IMR-90 (cell line): ENCODE results near the gene TJP1. TPM values are rescaled to one million over a fixed set of nuclear protein-coding genes. Genes with fewer than 3 reads are reported as not detected.
"Not testable (repeated sequence)": the region's sequence is repeated elsewhere in the genome, so short reads cannot be mapped to it uniquely, and the experiment has no call there.

Experiments used
- ATAC-seq: fragments of 200-7000 bp; cut with Tn5 transposase; 2 replicates; pipeline ENCODE4 v1.9.1; 2020; ENCODE audit warnings: low read depth, mild to moderate bottlenecking, moderate library complexity
- BruUV-seq: library from RNA; stranded (reverse); fragments of 400-500 nt; replicated peaks from 2 replicates; lab custom pipeline; 2021; lab: Mats Ljungman, UMichigan
- CTCF ChIA-PET: fragments of 300-600 bp; formaldehyde crosslinking; extraction: SDS; loops from one replicate; lab custom pipeline; 2021; ENCODE audit warnings: antibody characterized with exemption; lab: Yijun Ruan, JAX
- POLR2A ChIA-PET: fragments of 300-600 bp; sonication (Branson Sonifier 250); formaldehyde crosslinking; loops from one replicate; lab custom pipeline; 2022; ENCODE audit warnings: antibody characterized with exemption; ENCODE audit not compliant: unreplicated experiment; lab: Charles Lee
- DNase-seq: peaks from one replicate; pipeline ENCODE4 v3.0.0; 2013
- H2AFZ ChIP-seq: replicated peaks from 2 replicates; pipeline ENCODE3; 2013; ENCODE audit warnings: low read length, mild to moderate bottlenecking; ENCODE audit not compliant: poor library complexity
- H2AK5ac ChIP-seq: 2 replicates; pipeline ENCODE4 v1.6.1; 2013; ENCODE audit warnings: low read depth, low read length, inconsistent platforms
- H2AK9ac ChIP-seq: replicated peaks from 2 replicates; pipeline ENCODE3; 2013; ENCODE audit warnings: mild to moderate bottlenecking, low read depth, low read length, moderate library complexity; ENCODE audit not compliant: poor library complexity
- H2BK120ac ChIP-seq: 2 replicates; pipeline ENCODE4 v1.6.1; 2013; ENCODE audit warnings: low read depth, low read length, inconsistent platforms
- H2BK15ac ChIP-seq: 3 replicates; pipeline ENCODE4 v1.6.1; 2013; ENCODE audit warnings: low read depth, low read length, inconsistent platforms
- H2BK20ac ChIP-seq: 2 replicates; pipeline ENCODE4 v1.6.1; 2013; ENCODE audit warnings: low read depth, mild to moderate bottlenecking, inconsistent platforms, low read length, moderate library complexity
- H2BK5ac ChIP-seq: 2 replicates; pipeline ENCODE4 v1.6.1; 2013; ENCODE audit warnings: mild to moderate bottlenecking, low read depth, low read length, inconsistent platforms; ENCODE audit not compliant: poor library complexity, severe bottlenecking
- H3K14ac ChIP-seq: replicated peaks from 2 replicates; pipeline ENCODE4 v1.6.1; 2013; ENCODE audit warnings: low read depth, low read length, inconsistent platforms
- H3K18ac ChIP-seq: 2 replicates; pipeline ENCODE4 v1.6.1; 2013; ENCODE audit warnings: low read depth, low read length, control low read depth
- H3K23ac ChIP-seq: 2 replicates; pipeline ENCODE4 v1.6.1; 2013; ENCODE audit warnings: low read depth, low read length, inconsistent platforms
- H3K27ac ChIP-seq: 2 replicates; pipeline ENCODE4 v1.5.1; 2013; ENCODE audit warnings: mild to moderate bottlenecking, control low read depth, low read length; ENCODE audit not compliant: insufficient read depth
- H3K27me3 ChIP-seq: 2 replicates; pipeline ENCODE4 v1.6.1; 2013; ENCODE audit warnings: low read length; ENCODE audit not compliant: control insufficient read depth, insufficient read depth
- H3K36me3 ChIP-seq: 2 replicates; pipeline ENCODE4 v1.6.1; 2013; ENCODE audit warnings: low read length, mixed read lengths; ENCODE audit not compliant: control insufficient read depth, insufficient read depth
- H3K4ac ChIP-seq: 2 replicates; pipeline ENCODE4 v1.6.1; 2013; ENCODE audit warnings: low read depth, low read length, inconsistent platforms
- H3K4me1 ChIP-seq: 2 replicates; pipeline ENCODE4 v1.6.1; 2013; ENCODE audit warnings: low read length, mixed read lengths; ENCODE audit not compliant: control insufficient read depth, insufficient read depth
- H3K4me2 ChIP-seq: 2 replicates; pipeline ENCODE4 v1.6.1; 2013; ENCODE audit warnings: low read depth, mild to moderate bottlenecking, control low read depth, low read length, moderate library complexity
- H3K4me3 ChIP-seq: 2 replicates; pipeline ENCODE4 v1.5.1; 2013; ENCODE audit warnings: low read depth, mild to moderate bottlenecking, control low read depth, low read length, moderate library complexity; ENCODE audit not compliant: insufficient read depth
- H3K56ac ChIP-seq: 2 replicates; pipeline ENCODE4 v1.6.1; 2013; ENCODE audit warnings: low read length, inconsistent platforms; ENCODE audit not compliant: insufficient read depth; ENCODE audit errors: extremely low read depth
- H3K79me1 ChIP-seq, 2 experiments: 2 replicates each; pipeline ENCODE4 v1.6.1; 2013; ENCODE audit warnings: low read length in 2 of 2, inconsistent platforms in 1 of 2, low read depth in 1 of 2
- H3K9ac ChIP-seq: 2 replicates; pipeline ENCODE4 v1.6.1; 2013; ENCODE audit warnings: low read depth, low read length, control low read depth
- H3K9me1 ChIP-seq: 2 replicates; pipeline ENCODE4 v1.6.1; 2013; ENCODE audit warnings: low read length, inconsistent platforms; ENCODE audit not compliant: insufficient read depth
- H3K9me3 ChIP-seq: 2 replicates; pipeline ENCODE4 v1.6.1; 2013; ENCODE audit warnings: low read length; ENCODE audit not compliant: control insufficient read depth, insufficient read depth
- H4K20me1 ChIP-seq: 2 replicates; pipeline ENCODE4 v1.6.1; 2013; ENCODE audit warnings: low read length, inconsistent platforms; ENCODE audit not compliant: insufficient read depth
- H4K5ac ChIP-seq: 2 replicates; pipeline ENCODE4 v1.6.1; 2013; ENCODE audit warnings: mild to moderate bottlenecking, low read depth, low read length, control low read depth
- H4K8ac ChIP-seq, 2 experiments: 2 replicates each; pipeline ENCODE4 v1.6.1; 2013; ENCODE audit warnings: low read depth in 2 of 2, low read length in 2 of 2, control low read depth in 1 of 2, inconsistent platforms in 1 of 2
- H4K91ac ChIP-seq: 2 replicates; pipeline ENCODE4 v1.6.1; 2013; ENCODE audit warnings: low read depth, low read length, inconsistent platforms; ENCODE audit not compliant: insufficient read depth
- MAFK ChIP-seq: IDR thresholded peaks from 2 replicates; pipeline ENCODE4 v1.6.1; 2012; ENCODE audit warnings: low read depth, low read length, improper control_type of control experiment
- WGBS, 2 experiments: methylation state at CpG; one replicate each; pipeline versions ENCODE4 v1.1.5 to v1.1.7; 2013; ENCODE audit warnings: missing lambda C conversion rate in 2 of 2; ENCODE audit not compliant: insufficient read length in 1 of 2; ENCODE audit errors: extremely low coverage in 2 of 2; 5-methylcytosine and 5-hydroxymethylcytosine counted together
- dilution Hi-C: fragments of 300-500 bp; cut with HindIII; formaldehyde crosslinking; loops from one replicate; pipeline ENCODE4 v1.14.3; 2018; ENCODE audit warnings: low sequenced_read_pairs; ENCODE audit not compliant: unreplicated experiment
- in situ Hi-C: fragments of 300-500 bp; cut with MboI; formaldehyde crosslinking; loops from 3 replicates; pipeline ENCODE4 v1.14.3; 2019; ENCODE audit warnings: low sequenced_read_pairs, inconsistent platforms, mixed read lengths
- intact Hi-C: fragments of 100-400 bp; cut with micrococcal nuclease; formaldehyde crosslinking; loops from 2 replicates; pipeline ENCODE4 v1.10.0; 2022
- polyA plus RNA-seq, 3 experiments: library from polyadenylated mRNA; depleted of rRNA; stranded (reverse); fragments of >200 nt; gene quantifications; 2 replicates each; pipeline ENCODE4 v1.2.3, GENCODE V29; 2012; ENCODE audit warnings: low replicate concordance in 1 of 3
- total RNA-seq: library from RNA; depleted of rRNA; stranded (reverse); fragments of >200 nt; gene quantifications from 2 replicates; pipeline ENCODE4 v1.2.3, GENCODE V29; 2012

The TJP1 gene
- total and polyA plus RNA-seq, 2 of the 4 experiments (the other 2 are of a cell fraction), result 42.2 to 43.4 TPM

DNA sequence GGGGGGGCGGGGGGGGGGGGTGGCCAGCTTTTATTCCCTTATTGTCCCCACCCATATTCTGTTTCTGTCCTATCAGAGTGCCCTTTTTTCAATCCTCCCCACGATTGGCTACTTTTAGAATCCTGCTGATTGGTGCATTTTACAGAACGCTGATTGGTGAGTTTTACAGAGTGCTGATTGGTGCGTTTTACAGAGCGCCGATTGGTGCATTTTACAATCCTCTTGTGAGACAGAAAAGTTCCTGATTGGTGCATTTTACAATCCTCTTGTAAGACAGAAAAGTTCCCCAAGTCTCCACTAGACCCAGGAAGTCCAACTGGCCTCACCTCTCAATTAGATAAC, 164.8 kb downstream of the TJP1 start:
- no CpG with 5 or more reads among the region's 6 CpGs for WGBS, 2 experiments
- H3K4me3 ChIP-seq, H3K4ac ChIP-seq, H2AK9ac ChIP-seq, H3K27ac ChIP-seq, H3K36me3 ChIP-seq, H2BK120ac ChIP-seq, BruUV-seq, H2BK15ac ChIP-seq, H2AK5ac ChIP-seq, dilution Hi-C loops, H3K18ac ChIP-seq, H3K4me1 ChIP-seq, H3K9me1 ChIP-seq, H3K23ac ChIP-seq, H3K56ac ChIP-seq, H2BK5ac ChIP-seq, H3K4me2 ChIP-seq, POLR2A ChIA-PET, H3K27me3 ChIP-seq, H3K9me3 ChIP-seq, H3K9ac ChIP-seq, CTCF ChIA-PET, H2AFZ ChIP-seq, H4K8ac ChIP-seq, H3K79me1 ChIP-seq, H4K20me1 ChIP-seq, H4K5ac ChIP-seq, intact Hi-C loops, ATAC-seq, H3K14ac ChIP-seq, H2BK20ac ChIP-seq, H4K91ac ChIP-seq, DNase-seq: not testable (repeated sequence)
- in situ Hi-C loops, result loop anchor here (25.0 kb wide), 1 partner anchor 405 kb away; no protein-coding TSS in a partner anchor
- 0 out of 2 replicates have a peak, but pooled peaks have one; percentile 16 for TF ChIP-seq MAFK
